ENCODE data around the gene COL25A1. TPM values are rescaled to one million over a fixed set of nuclear protein-coding genes. Genes with fewer than 3 reads are reported as not detected.

Gene COL25A1
- total RNA-seq, 1 experiment from 2014 or later: not detected

GRCh38 chr4:109231331-109231730 is 71.1 kb downstream of the COL25A1 start:
- ATAC-seq: no peak
- Histone ChIP-seq H3K9me3 (ENCODE audit: control insufficient read depth, insufficient read depth, low read depth, low read length) (no peaks in the 10 kb centered on the region), H3K27me3 (ENCODE audit: control insufficient read depth, insufficient read depth, low read length) (no peaks in the 10 kb centered on the region), H3K4me3 (ENCODE audit: low read depth in 2 of 2, low read length in 2 of 2) (no peak overlapping the region), H3K36me3 (ENCODE audit: control insufficient read depth, insufficient read depth, low read length) (no peaks in the 10 kb centered on the region), H3K4me1 (ENCODE audit: control insufficient read depth, insufficient read depth, low read length) (no peaks in the 10 kb centered on the region), H3K27ac (ENCODE audit: low read length) (no peak overlapping the region)
- in situ Hi-C loops (cut with HindIII; ENCODE audit: low pct_unique_long_range_greater_than_20kb, low sequenced_read_pairs): no loop called here
- no peak for TF ChIP-seq REST (IDR thresholded peaks at IDR 0.05; ENCODE audit: insufficient read depth in 1 of 2, low read depth in 2 of 2, low read length in 1 of 2)
- TF ChIP-seq CTCF (IDR thresholded peaks at IDR 0.05): no peak
- no peak for TF ChIP-seq SIN3A (IDR thresholded peaks at IDR 0.05; ENCODE audit: borderline replicate concordance, insufficient read depth, low read depth, low read length)
- TF ChIP-seq TCF7L2 (IDR thresholded peaks at IDR 0.05; ENCODE audit: low read depth, low read length): no peak
- no peak for TF ChIP-seq POLR2AphosphoS5 (IDR thresholded peaks at IDR 0.05; ENCODE audit: low read depth, low read length)
- CTCF ChIA-PET: no interaction called here
- no TSS peak for BruUV-seq (replicated peaks)
- intact Hi-C loops (cut with micrococcal nuclease; ENCODE audit: unreplicated experiment): no loop called here
- DNase-seq (ENCODE audit: low read depth, low spot score): no peak
- POLR2A ChIA-PET: no interaction called here

GRCh38 chr4:109229028-109229427 is 73.4 kb downstream of the COL25A1 start:
- BruUV-seq (replicated peaks): no TSS peak
- in situ Hi-C loops (cut with HindIII; ENCODE audit: low pct_unique_long_range_greater_than_20kb, low sequenced_read_pairs) (no loop called here), intact Hi-C loops (cut with micrococcal nuclease; ENCODE audit: unreplicated experiment) (no loop called here)
- DNase-seq (ENCODE audit: low read depth, low spot score) (no peak), ATAC-seq (no peak)
- no peak overlapping the region for H3K27ac ChIP-seq (ENCODE audit: low read length)
- CTCF ChIA-PET: no interaction called here
- no peaks in the 10 kb centered on the region for H3K4me1 ChIP-seq (ENCODE audit: control insufficient read depth, insufficient read depth, low read length)
- H3K36me3 ChIP-seq (ENCODE audit: control insufficient read depth, insufficient read depth, low read length): no peaks in the 10 kb centered on the region
- TF ChIP-seq TCF7L2 (IDR thresholded peaks at IDR 0.05; ENCODE audit: low read depth, low read length) (no peak), REST (IDR thresholded peaks at IDR 0.05; ENCODE audit: insufficient read depth in 1 of 2, low read depth in 2 of 2, low read length in 1 of 2) (no peak), POLR2AphosphoS5 (IDR thresholded peaks at IDR 0.05; ENCODE audit: low read depth, low read length) (no peak), CTCF (IDR thresholded peaks at IDR 0.05) (no peak), SIN3A (IDR thresholded peaks at IDR 0.05; ENCODE audit: borderline replicate concordance, insufficient read depth, low read depth, low read length) (no peak)
- H3K27me3 ChIP-seq (ENCODE audit: control insufficient read depth, insufficient read depth, low read length): no peaks in the 10 kb centered on the region
- H3K4me3 ChIP-seq (ENCODE audit: low read depth in 2 of 2, low read length in 2 of 2): no peak overlapping the region
- POLR2A ChIA-PET: no interaction called here
- no peaks in the 10 kb centered on the region for H3K9me3 ChIP-seq (ENCODE audit: control insufficient read depth, insufficient read depth, low read depth, low read length)

Data from Panc1 (cell line).